Activated CD8-positive, alpha-beta T cell treated with anti-CD3 and anti-CD28 coated beads for 36 hours (primary cell): ENCODE results near the gene SLFNL1. TPM values are rescaled to one million over a fixed set of nuclear protein-coding genes. Genes with fewer than 3 reads are reported as not detected.

Source experiments
- ATAC-seq: fragments of 200-7000 bp; cut with Tn5 transposase; one replicate; pipeline ENCODE4 v1.10.0; 2021; ENCODE audit warnings: mild to moderate bottlenecking, moderate library complexity
- CTCF ChIA-PET: fragments of 350-600 bp; sonication (Branson Sonifier 250); formaldehyde crosslinking; loops from one replicate; lab custom pipeline; 2021; ENCODE audit warnings: antibody characterized with exemption; lab: Charles Lee
- POLR2A ChIA-PET: fragments of 350-600 bp; sonication (Branson Sonifier 250); formaldehyde crosslinking; loops from one replicate; lab custom pipeline; 2021; ENCODE audit warnings: antibody characterized with exemption; lab: Charles Lee
- DNase-seq: peaks from one replicate; pipeline ENCODE4 v3.0.0-alpha.2; 2020
- H3K27ac Mint-ChIP-seq: one replicate; pipeline ENCODE4 v1.8.0; 2021; ENCODE audit warnings: mild to moderate bottlenecking, mixed read lengths
- H3K27me3 Mint-ChIP-seq: one replicate; pipeline ENCODE4 v1.8.0; 2021; ENCODE audit warnings: mixed read lengths
- H3K36me3 Mint-ChIP-seq: one replicate; pipeline ENCODE4 v1.8.0; 2021; ENCODE audit warnings: low read depth, mixed read lengths
- H3K4me1 Mint-ChIP-seq: one replicate; pipeline ENCODE4 v1.8.0; 2021; ENCODE audit warnings: low read depth, mixed read lengths
- H3K4me3 Mint-ChIP-seq: one replicate; pipeline ENCODE4 v1.8.0; 2021; ENCODE audit warnings: mild to moderate bottlenecking, moderate library complexity, mixed read lengths
- H3K9me3 Mint-ChIP-seq: one replicate; pipeline ENCODE4 v1.8.0; 2021; ENCODE audit warnings: mixed read lengths
- CTCF ChIP-seq: fragments of 200-600 bp; IDR thresholded peaks from one replicate; pipeline ENCODE4 v1.8.0; 2022; ENCODE audit warnings: antibody characterized with exemption, mild to moderate bottlenecking
- intact Hi-C: fragments of 100-400 bp; cut with micrococcal nuclease; formaldehyde crosslinking; loops from one replicate; pipeline ENCODE4 v1.10.0; 2022
- total RNA-seq, 2 experiments: library from RNA; stranded (reverse); gene quantifications; one replicate each; pipeline ENCODE4 v1.2.3, GENCODE V29; 2021

The SLFNL1 gene
- total RNA-seq, 2 experiments from 2014 or later: 0.22 to 0.25 TPM

- ChIA-PET CTCF (no interaction called here), POLR2A (interaction anchor here (0.7 to 1.9 kb wide), 6 partner anchors 10 to 23 kb away, joined by 3 to 5 read pairs (median 4); no protein-coding TSS in a partner anchor)
- DNase-seq (no peak), ATAC-seq (no peak)
- peaks cover 10% of the 10 kb centered on the region for H3K4me1 Mint-ChIP-seq
- H3K27ac Mint-ChIP-seq: peak overlapping the region; percentile 22
- no peak for TF ChIP-seq CTCF
- H3K4me3 Mint-ChIP-seq: no peak overlapping the region
- H3K9me3 Mint-ChIP-seq: no peaks in the 10 kb centered on the region
- no peaks in the 10 kb centered on the region for H3K27me3 Mint-ChIP-seq
- H3K36me3 Mint-ChIP-seq: peaks cover 47% of the 10 kb centered on the region
- intact Hi-C loops: no loop called here
Observed at GRCh38 chr1:41013796-41014195, 7.7 kb downstream of the SLFNL1 start.

DNA sequence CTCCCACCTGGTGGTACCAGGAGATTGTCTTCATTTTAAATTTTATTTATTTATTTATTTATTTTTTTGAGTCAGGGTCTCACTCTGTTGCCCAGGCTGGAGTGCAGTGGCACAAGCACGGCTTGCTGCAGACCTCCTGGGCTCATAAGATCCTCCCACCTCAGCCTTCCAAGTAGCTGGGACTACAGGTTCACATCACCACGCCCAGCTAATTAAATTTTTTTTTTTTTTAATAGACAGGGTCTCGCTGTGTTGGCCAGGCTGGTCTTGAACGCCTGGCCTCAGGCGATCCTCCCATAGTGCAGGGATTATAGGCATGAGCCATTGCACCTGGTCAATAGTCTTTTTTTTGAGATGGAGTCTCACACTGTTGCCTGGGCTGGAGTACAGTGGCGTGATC is 8.5 kb downstream of the SLFNL1 start:
- POLR2A ChIA-PET: interaction anchor here (1.1 to 1.9 kb wide), 3 partner anchors 8 to 12 kb away, joined by 3 to 5 read pairs (median 5); partner anchors contain the start of gene SLFNL1
- Mint-ChIP-seq H3K36me3 (peaks cover 51% of the 10 kb centered on the region), H3K4me1 (peaks cover 10% of the 10 kb centered on the region), H3K4me3 (no peak overlapping the region), H3K27me3 (no peaks in the 10 kb centered on the region), H3K27ac (no peak overlapping the region), H3K9me3 (no peaks in the 10 kb centered on the region)
- TF ChIP-seq CTCF: no peak
- intact Hi-C loops: no loop called here
- CTCF ChIA-PET: no interaction called here
- DNase-seq: no peak
- ATAC-seq: no peak

- H3K9me3 Mint-ChIP-seq: no peaks in the 10 kb centered on the region
- no peak for DNase-seq
- H3K27me3 Mint-ChIP-seq: no peaks in the 10 kb centered on the region
- ChIA-PET CTCF (no interaction called here), POLR2A (interaction anchor here (0.8 to 1.3 kb wide), 3 partner anchors 14 to 36 kb away, joined by 3 to 5 read pairs (median 3); no protein-coding TSS in a partner anchor)
- TF ChIP-seq CTCF: no peak
- H3K27ac Mint-ChIP-seq: no peak overlapping the region
- peaks cover 74% of the 10 kb centered on the region for H3K36me3 Mint-ChIP-seq
- H3K4me1 Mint-ChIP-seq: peaks cover 10% of the 10 kb centered on the region
- ATAC-seq: no peak
- no peak overlapping the region for H3K4me3 Mint-ChIP-seq
- intact Hi-C loops: no loop called here
Observed at GRCh38 chr1:41010345-41010744, 11.2 kb downstream of the SLFNL1 start.

GRCh38 chr1:41009466-41009865 is 12.1 kb downstream of the SLFNL1 start:
- ChIA-PET CTCF (no interaction called here), POLR2A (no interaction called here)
- Mint-ChIP-seq H3K4me1 (peaks cover 6% of the 10 kb centered on the region), H3K36me3 (peaks cover 70% of the 10 kb centered on the region), H3K9me3 (no peaks in the 10 kb centered on the region), H3K27ac (peak overlapping the region; percentile 16), H3K27me3 (no peaks in the 10 kb centered on the region), H3K4me3 (no peak overlapping the region)
- ATAC-seq (no peak), DNase-seq (no peak)
- no peak for TF ChIP-seq CTCF
- intact Hi-C loops: no loop called here

- H3K36me3 Mint-ChIP-seq: peaks cover 76% of the 10 kb centered on the region
- H3K4me1 Mint-ChIP-seq: peaks cover 18% of the 10 kb centered on the region
- POLR2A ChIA-PET: interaction anchor here (1.2 kb wide), 2 partner anchors 9 to 14 kb away, joined by 3 read pairs; partner anchors contain the start of gene SLFNL1
Observed at GRCh38 chr1:41006942-41007865, 14.3 kb downstream of the SLFNL1 start.

More at GRCh38 chr1:41006942-41007865, 14.3 kb downstream of the SLFNL1 start:
- TF ChIP-seq CTCF: no peak
- H3K4me3 Mint-ChIP-seq: no peak overlapping the region
- DNase-seq (no peak), ATAC-seq (no peak)
- H3K9me3 Mint-ChIP-seq: no peaks in the 10 kb centered on the region
- CTCF ChIA-PET: no interaction called here
- no peaks in the 10 kb centered on the region for H3K27me3 Mint-ChIP-seq
- H3K27ac Mint-ChIP-seq: peak overlapping the region; percentile 33
- intact Hi-C loops: no loop called here
